WTC11 (cell line): ENCODE measurements around the gene STK25. TPM values are rescaled to one million over a fixed set of nuclear protein-coding genes. Genes with fewer than 3 reads are reported as not detected.

ENCODE experiments used
- ATAC-seq: fragments of 200-7000 bp; cut with Tn5 transposase; 2 replicates; pipeline ENCODE4 v1.10.0; 2021; ENCODE audit warnings: mild to moderate bottlenecking, moderate library complexity
- CTCF ChIA-PET: fragments of 300-600 bp; sonication (Branson Sonifier 250); formaldehyde crosslinking; loops from one replicate; lab custom pipeline; 2021; ENCODE audit warnings: antibody characterized with exemption; lab: Charles Lee
- POLR2A ChIA-PET: fragments of 350-600 bp; sonication (Branson Sonifier 250); formaldehyde crosslinking; loops from one replicate; lab custom pipeline; 2021; ENCODE audit warnings: antibody characterized with exemption; lab: Charles Lee
- DNase-seq: peaks from one replicate; pipeline ENCODE4 v3.0.0; 2021; ENCODE audit warnings: low spot score
- H3K27ac Mint-ChIP-seq: 2 replicates; pipeline ENCODE4 v1.8.0; 2021; ENCODE audit warnings: mixed read lengths
- H3K27me3 Mint-ChIP-seq: 2 replicates; pipeline ENCODE4 v1.8.0; 2021; ENCODE audit warnings: low read depth, mild to moderate bottlenecking, moderate library complexity, mixed read lengths
- H3K36me3 Mint-ChIP-seq: 2 replicates; pipeline ENCODE4 v1.8.0; 2021; ENCODE audit warnings: mixed read lengths
- H3K4me1 Mint-ChIP-seq: 2 replicates; pipeline ENCODE4 v1.8.0; 2022; ENCODE audit warnings: mixed read lengths
- H3K4me3 Mint-ChIP-seq: 2 replicates; pipeline ENCODE4 v1.8.0; 2021; ENCODE audit warnings: mild to moderate bottlenecking, moderate library complexity, mixed read lengths
- H3K9me3 Mint-ChIP-seq: 2 replicates; pipeline ENCODE4 v1.8.0; 2021; ENCODE audit warnings: mixed read lengths
- CREM ChIP-seq: sonication (generic); formaldehyde crosslinking; IDR thresholded peaks from 2 replicates; pipeline ENCODE4 v1.8.1; 2022; ENCODE audit warnings: mild to moderate bottlenecking, missing genetic modification reagents, moderate library complexity
- EMX1 ChIP-seq: fragments of 250-450 bp; sonication (Bioruptor Pico); IDR thresholded peaks from 2 replicates; pipeline ENCODE4 v1.8.0; 2021; ENCODE audit warnings: mild to moderate bottlenecking
- ESRRA ChIP-seq: sonication (generic); formaldehyde crosslinking; IDR thresholded peaks from 2 replicates; pipeline ENCODE4 v1.8.1; 2022; ENCODE audit warnings: mild to moderate bottlenecking, missing genetic modification reagents, borderline replicate concordance
- ETV6 ChIP-seq: sonication (generic); formaldehyde crosslinking; IDR thresholded peaks from 2 replicates; pipeline ENCODE4 v1.8.1; 2022; ENCODE audit warnings: mild to moderate bottlenecking, missing genetic modification reagents
- FOXK1 ChIP-seq: sonication (generic); formaldehyde crosslinking; IDR thresholded peaks from 2 replicates; pipeline ENCODE4 v1.8.0; 2022; ENCODE audit warnings: mild to moderate bottlenecking, moderate library complexity, missing genetic modification reagents
- FOXP1 ChIP-seq: sonication (generic); formaldehyde crosslinking; IDR thresholded peaks from 2 replicates; pipeline ENCODE4 v1.8.0; 2022; ENCODE audit warnings: missing genetic modification reagents, mild to moderate bottlenecking, moderate library complexity, borderline replicate concordance
- GTF2I ChIP-seq: fragments of 250-450 bp; sonication (Bioruptor Pico); conservative IDR thresholded peaks from 2 replicates; pipeline ENCODE4 v1.4.0; 2021; ENCODE audit warnings: mild to moderate bottlenecking
- HMGA2 ChIP-seq: fragments of 250-450 bp; sonication (Bioruptor Pico); IDR thresholded peaks from 2 replicates; pipeline ENCODE4 v1.4.0; 2021; ENCODE audit warnings: mild to moderate bottlenecking, moderate library complexity
- KAT7 ChIP-seq: sonication (generic); formaldehyde crosslinking; IDR thresholded peaks from 2 replicates; pipeline ENCODE4 v1.8.1; 2023; ENCODE audit warnings: missing genetic modification reagents, mild to moderate bottlenecking, borderline replicate concordance
- MYBL2 ChIP-seq: sonication (generic); formaldehyde crosslinking; IDR thresholded peaks from 2 replicates; pipeline ENCODE4 v1.8.1; 2023; ENCODE audit warnings: mild to moderate bottlenecking, moderate library complexity, missing genetic modification reagents
- RORB ChIP-seq: fragments of 250-450 bp; sonication (Bioruptor Pico); IDR thresholded peaks from 2 replicates; pipeline ENCODE4 v1.9.0; 2021; ENCODE audit warnings: mild to moderate bottlenecking
- TEAD1 ChIP-seq: sonication (generic); formaldehyde crosslinking; IDR thresholded peaks from 2 replicates; pipeline ENCODE4 v1.8.0; 2022; ENCODE audit warnings: mild to moderate bottlenecking, missing genetic modification reagents
- ZNF121 ChIP-seq: sonication (generic); formaldehyde crosslinking; IDR thresholded peaks from 2 replicates; pipeline ENCODE4 v1.8.0; 2023; ENCODE audit warnings: missing genetic modification reagents
- ZNF423 ChIP-seq: fragments of 250-450 bp; sonication (Bioruptor Pico); IDR thresholded peaks from 2 replicates; pipeline ENCODE4 v2.1.2; 2022; ENCODE audit warnings: mild to moderate bottlenecking, moderate library complexity
- total RNA-seq: library from RNA; stranded (reverse); gene quantifications from 3 replicates; pipeline ENCODE4 v1.2.3, GENCODE V29; 2021
- TF ChIP-seq, protein P1 (sequence below): fragments of 200-600 bp; IDR thresholded peaks from 2 replicates; pipeline ENCODE4 v1.8.0; 2022; ENCODE audit warnings: antibody characterized with exemption
- TF ChIP-seq, protein P2 (sequence below): fragments of 250-450 bp; sonication (Bioruptor Pico); IDR thresholded peaks from 2 replicates; pipeline ENCODE4 v1.8.0; 2021; ENCODE audit warnings: mild to moderate bottlenecking
- TF ChIP-seq, protein P3 (sequence below): sonication (generic); formaldehyde crosslinking; IDR thresholded peaks from 2 replicates; pipeline ENCODE4 v1.8.0; 2022; ENCODE audit warnings: mild to moderate bottlenecking, missing genetic modification reagents
- TF ChIP-seq, protein P4 (sequence below): fragments of 250-450 bp; sonication (Bioruptor Pico); IDR thresholded peaks from 2 replicates; pipeline ENCODE4 v1.9.0; 2021; ENCODE audit warnings: mild to moderate bottlenecking

Gene STK25
- total RNA-seq, 1 experiment from 2014 or later, result 232 TPM

DNA sequence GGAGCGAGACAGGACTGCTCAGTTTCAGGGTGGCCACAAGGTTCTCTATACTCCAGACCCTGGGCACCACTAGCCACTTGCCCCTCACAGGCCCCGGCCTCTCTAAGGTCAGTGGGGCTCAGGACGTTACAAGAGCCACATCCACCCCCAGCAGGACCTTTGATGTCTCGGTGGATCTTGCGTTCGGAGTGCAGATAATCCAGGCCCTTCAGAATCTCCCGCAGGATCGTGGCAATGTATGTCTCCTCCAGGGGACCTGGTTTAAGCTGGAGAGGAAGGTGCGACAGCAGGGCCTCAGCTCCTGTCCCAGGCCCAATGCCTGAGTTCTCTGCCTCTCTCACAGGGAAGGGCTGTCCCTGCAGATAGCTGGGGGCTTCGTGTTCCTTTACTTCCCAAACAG is 8.4 kb downstream of the STK25 start:
- Mint-ChIP-seq H3K36me3 (peaks cover 25% of the 10 kb centered on the region), H3K27ac (no peak overlapping the region), H3K27me3 (no peaks in the 10 kb centered on the region), H3K4me1 (no peaks in the 10 kb centered on the region)
- POLR2A ChIA-PET, result no interaction called here
- no peak for ATAC-seq
- CTCF ChIA-PET, result no interaction called here
- TF ChIP-seq ZNF121 (CRISPR knock-in tag) (no peak), TEAD1 (CRISPR knock-in tag) (no peak), ETV6 (no peak)
- TF ChIP-seq, all 79 proteins: peak for 0
- DNase-seq, result no peak
- no peak overlapping the region for H3K4me3 Mint-ChIP-seq
- H3K9me3 Mint-ChIP-seq, result no peaks in the 10 kb centered on the region

DNA sequence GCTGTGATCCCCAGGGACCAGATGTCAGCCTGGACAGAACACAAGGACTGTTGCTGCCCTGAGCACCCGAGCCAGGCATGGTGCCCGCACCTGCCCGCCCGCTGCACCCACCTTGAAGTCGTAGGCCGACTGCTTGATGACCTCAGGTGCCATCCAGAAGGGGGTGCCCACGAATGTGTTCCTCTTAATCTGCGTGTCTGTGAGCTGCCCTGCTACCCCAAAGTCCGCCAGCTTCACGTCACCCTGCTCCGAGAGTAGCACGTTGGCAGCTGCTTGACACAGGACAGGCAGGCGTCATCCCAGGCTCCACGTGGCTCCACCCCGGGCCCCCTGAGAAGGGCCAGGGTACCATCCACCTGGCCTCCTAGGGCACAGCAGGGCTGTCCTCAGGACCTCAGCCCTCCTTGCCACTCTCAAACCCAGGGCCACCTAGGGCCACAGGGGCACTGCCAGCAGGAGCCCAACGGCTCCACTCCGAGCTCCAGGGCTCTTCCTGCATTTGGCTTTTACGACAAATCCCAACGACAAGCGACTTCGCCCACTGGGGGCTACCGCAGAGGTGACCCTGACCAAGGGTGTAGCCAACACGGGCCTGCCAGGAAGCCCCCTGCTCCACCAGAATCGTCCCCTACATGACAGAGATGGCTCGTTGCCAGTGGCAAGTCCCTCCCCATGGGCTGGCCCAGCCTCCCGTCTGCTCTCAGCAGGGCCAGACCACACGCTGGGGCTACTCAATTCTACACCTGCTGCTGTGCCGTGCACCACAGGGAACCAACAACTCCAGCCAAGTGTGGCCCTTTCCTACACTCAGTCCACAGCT is 9.0 kb downstream of the STK25 start:
- no peak overlapping the region for H3K4me3 Mint-ChIP-seq
- no peak for ATAC-seq
- H3K9me3 Mint-ChIP-seq, result no peaks in the 10 kb centered on the region
- TF ChIP-seq, protein P1, sequence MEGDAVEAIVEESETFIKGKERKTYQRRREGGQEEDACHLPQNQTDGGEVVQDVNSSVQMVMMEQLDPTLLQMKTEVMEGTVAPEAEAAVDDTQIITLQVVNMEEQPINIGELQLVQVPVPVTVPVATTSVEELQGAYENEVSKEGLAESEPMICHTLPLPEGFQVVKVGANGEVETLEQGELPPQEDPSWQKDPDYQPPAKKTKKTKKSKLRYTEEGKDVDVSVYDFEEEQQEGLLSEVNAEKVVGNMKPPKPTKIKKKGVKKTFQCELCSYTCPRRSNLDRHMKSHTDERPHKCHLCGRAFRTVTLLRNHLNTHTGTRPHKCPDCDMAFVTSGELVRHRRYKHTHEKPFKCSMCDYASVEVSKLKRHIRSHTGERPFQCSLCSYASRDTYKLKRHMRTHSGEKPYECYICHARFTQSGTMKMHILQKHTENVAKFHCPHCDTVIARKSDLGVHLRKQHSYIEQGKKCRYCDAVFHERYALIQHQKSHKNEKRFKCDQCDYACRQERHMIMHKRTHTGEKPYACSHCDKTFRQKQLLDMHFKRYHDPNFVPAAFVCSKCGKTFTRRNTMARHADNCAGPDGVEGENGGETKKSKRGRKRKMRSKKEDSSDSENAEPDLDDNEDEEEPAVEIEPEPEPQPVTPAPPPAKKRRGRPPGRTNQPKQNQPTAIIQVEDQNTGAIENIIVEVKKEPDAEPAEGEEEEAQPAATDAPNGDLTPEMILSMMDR, result no peak
- TF ChIP-seq, protein P2, sequence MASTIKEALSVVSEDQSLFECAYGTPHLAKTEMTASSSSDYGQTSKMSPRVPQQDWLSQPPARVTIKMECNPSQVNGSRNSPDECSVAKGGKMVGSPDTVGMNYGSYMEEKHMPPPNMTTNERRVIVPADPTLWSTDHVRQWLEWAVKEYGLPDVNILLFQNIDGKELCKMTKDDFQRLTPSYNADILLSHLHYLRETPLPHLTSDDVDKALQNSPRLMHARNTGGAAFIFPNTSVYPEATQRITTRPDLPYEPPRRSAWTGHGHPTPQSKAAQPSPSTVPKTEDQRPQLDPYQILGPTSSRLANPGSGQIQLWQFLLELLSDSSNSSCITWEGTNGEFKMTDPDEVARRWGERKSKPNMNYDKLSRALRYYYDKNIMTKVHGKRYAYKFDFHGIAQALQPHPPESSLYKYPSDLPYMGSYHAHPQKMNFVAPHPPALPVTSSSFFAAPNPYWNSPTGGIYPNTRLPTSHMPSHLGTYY (CRISPR knock-in tag), result no peak
- TF ChIP-seq ZNF423 (CRISPR knock-in tag), result peak; percentile 72
- TF ChIP-seq ZNF121 (CRISPR knock-in tag), result no peak
- ChIA-PET POLR2A (no interaction called here), CTCF (no interaction called here)
- H3K27me3 Mint-ChIP-seq, result no peaks in the 10 kb centered on the region
- H3K36me3 Mint-ChIP-seq, result peaks cover 28% of the 10 kb centered on the region
- no peaks in the 10 kb centered on the region for H3K4me1 Mint-ChIP-seq
- DNase-seq, result no peak
- no peak overlapping the region; the same call in 1 of the 2 replicates for H3K27ac Mint-ChIP-seq

DNA sequence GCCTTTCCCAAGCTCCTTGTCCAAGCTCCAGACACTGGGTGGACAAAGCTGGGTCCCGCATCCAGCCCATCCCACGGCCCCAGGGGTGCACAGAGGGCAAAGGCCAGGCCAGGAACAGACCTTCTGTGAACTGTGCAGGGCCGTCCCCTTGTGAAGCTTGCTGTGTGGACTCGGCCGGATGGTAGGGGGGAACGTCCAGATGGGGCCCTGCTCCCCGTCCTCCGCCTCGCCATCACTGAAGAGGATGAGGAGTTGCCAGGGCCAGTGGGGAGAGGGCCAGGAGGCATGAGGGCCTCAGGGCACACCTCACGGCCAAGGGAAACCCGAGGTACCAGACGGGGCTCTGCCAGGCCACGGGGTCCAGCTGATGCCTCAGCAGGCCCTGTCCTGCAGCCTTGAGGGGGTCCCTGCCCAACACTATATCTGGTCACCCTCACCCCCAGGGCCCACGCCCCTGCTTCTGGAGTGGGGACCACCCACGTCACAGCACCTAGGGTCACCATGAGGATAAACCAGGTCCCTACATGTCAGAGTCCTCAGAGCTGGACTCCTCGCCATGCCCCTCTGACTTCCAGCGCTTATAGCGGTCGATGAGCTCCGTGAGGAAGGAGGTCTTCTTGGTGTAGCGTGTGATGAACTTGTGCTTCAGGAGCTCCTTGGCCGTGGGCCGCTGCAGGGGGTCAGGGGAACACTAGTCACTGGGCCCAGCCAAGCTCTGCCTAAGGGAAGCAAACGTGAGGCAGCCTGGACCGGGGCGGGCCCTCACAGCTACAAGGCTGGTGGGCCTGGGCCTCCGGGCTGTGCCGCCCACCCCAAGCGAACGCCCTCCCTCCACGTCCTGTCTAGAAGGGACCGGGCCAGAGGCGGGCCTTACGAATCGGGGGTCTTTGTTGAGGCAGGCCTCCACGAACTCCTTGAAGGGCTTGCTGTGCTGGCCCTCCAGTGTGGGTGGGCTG is 10.0 kb downstream of the STK25 start:
- POLR2A ChIA-PET, result no interaction called here
- no peak for ATAC-seq
- H3K4me3 Mint-ChIP-seq, result no peak overlapping the region
- H3K4me1 Mint-ChIP-seq, result no peaks in the 10 kb centered on the region
- DNase-seq, result no peak
- TF ChIP-seq HMGA2, result no peak
- no peak overlapping the region for H3K27ac Mint-ChIP-seq
- no peaks in the 10 kb centered on the region for H3K9me3 Mint-ChIP-seq
- no peaks in the 10 kb centered on the region for H3K27me3 Mint-ChIP-seq
- CTCF ChIA-PET, result no interaction called here
- H3K36me3 Mint-ChIP-seq, result peaks cover 28% of the 10 kb centered on the region

DNA sequence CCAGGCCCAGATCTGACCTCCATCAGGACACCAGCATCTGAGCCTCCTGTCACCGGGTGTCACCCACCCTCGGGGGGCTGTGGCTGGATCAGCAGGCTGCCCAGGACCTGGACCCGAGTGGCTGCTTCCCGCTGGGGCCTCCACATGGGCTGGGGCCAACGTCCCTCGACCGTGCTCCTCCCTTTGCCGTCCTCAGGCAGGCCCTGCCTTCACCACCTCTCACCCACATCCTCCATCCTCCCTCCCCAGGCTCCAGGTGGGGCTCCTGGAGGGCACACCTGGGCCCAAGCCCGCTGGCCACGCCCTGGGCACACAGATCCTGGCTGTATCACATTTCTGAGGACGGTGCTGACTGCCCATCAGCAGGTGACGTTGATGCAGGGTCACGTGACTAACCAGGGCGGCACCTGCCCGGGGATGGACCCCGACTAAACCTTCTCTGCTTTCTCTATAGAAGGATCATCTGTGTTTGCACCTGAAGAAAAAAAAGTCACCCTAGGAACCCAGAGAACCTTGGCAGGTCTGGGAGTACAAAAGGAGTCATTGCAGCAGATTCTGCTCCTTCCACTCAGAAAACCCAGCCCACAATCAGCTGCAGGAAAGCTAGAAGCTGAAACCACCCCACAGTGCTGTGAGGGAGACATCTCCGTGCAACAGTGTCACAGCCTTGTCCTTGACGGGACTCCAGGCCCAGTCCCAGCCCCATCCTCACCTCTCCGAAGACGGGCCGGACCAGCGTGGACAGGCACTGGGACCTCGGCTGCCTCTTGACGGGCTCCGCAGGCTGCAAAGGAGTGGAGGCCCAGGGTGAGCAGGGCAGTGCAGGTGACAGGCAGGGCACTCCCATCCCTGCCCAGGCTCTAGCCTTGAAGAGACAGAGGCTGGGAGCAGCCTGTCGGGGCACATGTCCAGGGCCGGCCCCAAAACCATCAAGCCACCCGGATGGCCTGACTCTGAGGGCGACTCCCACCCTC is 11.2 kb downstream of the STK25 start:
- no peak overlapping the region for H3K4me3 Mint-ChIP-seq
- H3K27me3 Mint-ChIP-seq, result no peaks in the 10 kb centered on the region
- TF ChIP-seq, protein P3, sequence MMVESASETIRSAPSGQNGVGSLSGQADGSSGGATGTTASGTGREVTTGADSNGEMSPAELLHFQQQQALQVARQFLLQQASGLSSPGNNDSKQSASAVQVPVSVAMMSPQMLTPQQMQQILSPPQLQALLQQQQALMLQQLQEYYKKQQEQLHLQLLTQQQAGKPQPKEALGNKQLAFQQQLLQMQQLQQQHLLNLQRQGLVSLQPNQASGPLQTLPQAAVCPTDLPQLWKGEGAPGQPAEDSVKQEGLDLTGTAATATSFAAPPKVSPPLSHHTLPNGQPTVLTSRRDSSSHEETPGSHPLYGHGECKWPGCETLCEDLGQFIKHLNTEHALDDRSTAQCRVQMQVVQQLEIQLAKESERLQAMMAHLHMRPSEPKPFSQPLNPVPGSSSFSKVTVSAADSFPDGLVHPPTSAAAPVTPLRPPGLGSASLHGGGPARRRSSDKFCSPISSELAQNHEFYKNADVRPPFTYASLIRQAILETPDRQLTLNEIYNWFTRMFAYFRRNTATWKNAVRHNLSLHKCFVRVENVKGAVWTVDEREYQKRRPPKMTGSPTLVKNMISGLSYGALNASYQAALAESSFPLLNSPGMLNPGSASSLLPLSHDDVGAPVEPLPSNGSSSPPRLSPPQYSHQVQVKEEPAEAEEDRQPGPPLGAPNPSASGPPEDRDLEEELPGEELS, result no peak
- TF ChIP-seq KAT7 (CRISPR knock-in tag) (no peak), FOXK1 (CRISPR knock-in tag) (no peak), FOXP1 (no peak), GTF2I (CRISPR knock-in tag) (no peak), ESRRA (CRISPR knock-in tag) (no peak), CREM (no peak), MYBL2 (CRISPR knock-in tag) (no peak), RORB (CRISPR knock-in tag) (no peak), EMX1 (CRISPR knock-in tag) (no peak)
- TF ChIP-seq, protein P4, sequence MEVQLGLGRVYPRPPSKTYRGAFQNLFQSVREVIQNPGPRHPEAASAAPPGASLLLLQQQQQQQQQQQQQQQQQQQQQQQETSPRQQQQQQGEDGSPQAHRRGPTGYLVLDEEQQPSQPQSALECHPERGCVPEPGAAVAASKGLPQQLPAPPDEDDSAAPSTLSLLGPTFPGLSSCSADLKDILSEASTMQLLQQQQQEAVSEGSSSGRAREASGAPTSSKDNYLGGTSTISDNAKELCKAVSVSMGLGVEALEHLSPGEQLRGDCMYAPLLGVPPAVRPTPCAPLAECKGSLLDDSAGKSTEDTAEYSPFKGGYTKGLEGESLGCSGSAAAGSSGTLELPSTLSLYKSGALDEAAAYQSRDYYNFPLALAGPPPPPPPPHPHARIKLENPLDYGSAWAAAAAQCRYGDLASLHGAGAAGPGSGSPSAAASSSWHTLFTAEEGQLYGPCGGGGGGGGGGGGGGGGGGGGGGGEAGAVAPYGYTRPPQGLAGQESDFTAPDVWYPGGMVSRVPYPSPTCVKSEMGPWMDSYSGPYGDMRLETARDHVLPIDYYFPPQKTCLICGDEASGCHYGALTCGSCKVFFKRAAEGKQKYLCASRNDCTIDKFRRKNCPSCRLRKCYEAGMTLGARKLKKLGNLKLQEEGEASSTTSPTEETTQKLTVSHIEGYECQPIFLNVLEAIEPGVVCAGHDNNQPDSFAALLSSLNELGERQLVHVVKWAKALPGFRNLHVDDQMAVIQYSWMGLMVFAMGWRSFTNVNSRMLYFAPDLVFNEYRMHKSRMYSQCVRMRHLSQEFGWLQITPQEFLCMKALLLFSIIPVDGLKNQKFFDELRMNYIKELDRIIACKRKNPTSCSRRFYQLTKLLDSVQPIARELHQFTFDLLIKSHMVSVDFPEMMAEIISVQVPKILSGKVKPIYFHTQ (CRISPR knock-in tag), result no peak

More for the DNA sequence above, 11.2 kb downstream of the STK25 start:
- DNase-seq (no peak), ATAC-seq (no peak)
- ChIA-PET POLR2A (no interaction called here), CTCF (no interaction called here)
- Mint-ChIP-seq H3K27ac (no peak overlapping the region), H3K4me1 (no peaks in the 10 kb centered on the region), H3K36me3 (peaks cover 32% of the 10 kb centered on the region), H3K9me3 (no peaks in the 10 kb centered on the region)
